Mucosa of descending colon (tissue), 3 donors: Measurements from ENCODE around the gene KRT76. TPM values are rescaled to one million over a fixed set of nuclear protein-coding genes. Genes with fewer than 3 reads are reported as not detected.

ENCODE experiments used
- ATAC-seq: fragments of 200-7000 bp; cut with Tn5 transposase; one replicate; pipeline ENCODE4 v1.9.1; 2020; ENCODE audit warnings: mild to moderate bottlenecking, moderate library complexity
- DNase-seq, 3 donors: peaks; one replicate each; pipeline ENCODE4 v3.0.0-alpha.2; 2020
- H3K36me3 ChIP-seq: fragments of 200-600 bp; one replicate; pipeline ENCODE4 v1.8.0; 2021; ENCODE audit warnings: low read depth, mild to moderate bottlenecking
- H3K4me1 ChIP-seq: fragments of 200-600 bp; one replicate; pipeline ENCODE4 v1.8.0; 2021; ENCODE audit warnings: low read depth, mild to moderate bottlenecking
- H3K4me3 ChIP-seq: fragments of 200-600 bp; one replicate; pipeline ENCODE4 v1.8.0; 2021; ENCODE audit warnings: mild to moderate bottlenecking
- H3K9me3 ChIP-seq: fragments of 200-600 bp; one replicate; pipeline ENCODE4 v1.8.0; 2021; ENCODE audit warnings: mild to moderate bottlenecking
- CTCF ChIP-seq: fragments of 200-600 bp; IDR thresholded peaks from one replicate; pipeline ENCODE4 v1.8.0; 2022; ENCODE audit warnings: antibody characterized with exemption, mild to moderate bottlenecking
- intact Hi-C, 2 donors: fragments of 100-400 bp; cut with DNase I in 1 of 2; cut with micrococcal nuclease in 1 of 2; formaldehyde crosslinking; loops; one replicate each; pipeline versions ENCODE4 v1.11.0 to v1.11.1; 2022; cut with DNase I, micrococcal nuclease
- total RNA-seq, 3 donors: library from RNA; stranded (reverse); fragmentation: NEBNext Ultra II Directional in 2 of 3; extraction: Animal tissue kit (Norgen Biotek cat#: 25700) in 2 of 3; gene quantifications; one replicate each; pipeline versions ENCODE4 v1.2.1 to v1.2.4, GENCODE V29; 2021 to 2023
- donor health status: DM: no; HTN: no; CAD: no; lungs with moderate emphysema.
- donor health status: DM: no; HTN: no; CAD: no.
- donor health status: DM: no; HTN: yes; CAD: no.

The KRT76 gene
- total RNA-seq, 3 donors from 2014 or later, result not detected

- H3K4me1 ChIP-seq, result no peaks in the 10 kb centered on the region
- no peaks in the 10 kb centered on the region for H3K36me3 ChIP-seq
- DNase-seq (no peak), ATAC-seq (peak; percentile 50)
- H3K4me3 ChIP-seq, result no peak overlapping the region
- intact Hi-C loops, result no loop called here
- no peaks in the 10 kb centered on the region for H3K9me3 ChIP-seq
- TF ChIP-seq CTCF, result no peak
Observed at GRCh38 chr12:52818388-52818787, 41.2 kb upstream of the KRT76 start.

GRCh38 chr12:52817699-52818238 lies 40.6 kb upstream of the KRT76 start:
- DNase-seq (no peak), ATAC-seq (no peak)
- Histone ChIP-seq H3K9me3 (no peaks in the 10 kb centered on the region), H3K36me3 (no peaks in the 10 kb centered on the region), H3K4me1 (no peaks in the 10 kb centered on the region), H3K4me3 (no peak overlapping the region)
- TF ChIP-seq CTCF, result no peak
- intact Hi-C loops, result no loop called here

- no peak for DNase-seq
- Histone ChIP-seq H3K9me3 (no peaks in the 10 kb centered on the region), H3K4me1 (no peaks in the 10 kb centered on the region), H3K4me3 (no peak overlapping the region), H3K36me3 (no peaks in the 10 kb centered on the region)
- no peak for ATAC-seq
- intact Hi-C loops, result no loop called here
- no peak for TF ChIP-seq CTCF
Observed at GRCh38 chr12:52817003-52817698, 40.0 kb upstream of the KRT76 start.

GRCh38 chr12:52815676-52816588 lies 38.8 kb upstream of the KRT76 start:
- intact Hi-C loops, result no loop called here
- H3K9me3 ChIP-seq, result no peaks in the 10 kb centered on the region
- TF ChIP-seq CTCF, result no peak
- DNase-seq (no peak), ATAC-seq (no peak)
- no peaks in the 10 kb centered on the region for H3K4me1 ChIP-seq
- H3K4me3 ChIP-seq, result no peak overlapping the region
- H3K36me3 ChIP-seq, result no peaks in the 10 kb centered on the region

- no peak for ATAC-seq
- H3K36me3 ChIP-seq, result no peaks in the 10 kb centered on the region
- no peaks in the 10 kb centered on the region for H3K4me1 ChIP-seq
- no peak overlapping the region for H3K4me3 ChIP-seq
- intact Hi-C loops, result no loop called here
- no peak for TF ChIP-seq CTCF
- DNase-seq, result no peak
- H3K9me3 ChIP-seq, result no peaks in the 10 kb centered on the region
Observed at GRCh38 chr12:52815161-52815560, 38.0 kb upstream of the KRT76 start.
